H1 (cell line): Measurements from ENCODE around the gene ZFYVE19. TPM values are rescaled to one million over a fixed set of nuclear protein-coding genes. Genes with fewer than 3 reads are reported as not detected.

Experiments used
- CTCF ChIA-PET: fragments of 300-600 bp; sonication (Branson Sonifier 250); formaldehyde crosslinking; loops from one replicate; lab custom pipeline; 2021; ENCODE audit not compliant: partially characterized antibody; lab: Charles Lee
- POLR2A ChIA-PET: fragments of 300-600 bp; sonication (Branson Sonifier 250); formaldehyde crosslinking; loops from one replicate; lab custom pipeline; 2021; ENCODE audit warnings: inconsistent platforms; ENCODE audit not compliant: partially characterized antibody; lab: Charles Lee
- DNase-seq, 2 experiments: peaks; one replicate each; pipeline versions ENCODE4 v3.0.0 to v3.0.0-alpha.2; 2010 to 2022; ENCODE audit warnings: low spot score in 2 of 2, low read depth in 1 of 2, mixed read lengths in 1 of 2
- FAIRE-seq: peaks from 2 replicates; lab custom pipeline; 2011; peaks lifted over from hg19 to GRCh38; lab: Jason Lieb, UNC
- H2AFZ ChIP-seq: 2 replicates; pipeline ENCODE4 v1.8.1; 2012; ENCODE audit warnings: low read length, inconsistent platforms
- H2AK5ac ChIP-seq: 2 replicates; pipeline ENCODE4 v1.6.1; 2013; ENCODE audit warnings: low read depth, low read length
- H2BK120ac ChIP-seq: replicated peaks from 2 replicates; pipeline ENCODE3; 2013; ENCODE audit warnings: low read depth, low read length, inconsistent platforms
- H2BK12ac ChIP-seq: 2 replicates; pipeline ENCODE4 v1.6.1; 2013; ENCODE audit warnings: low read depth, low read length
- H2BK15ac ChIP-seq: 2 replicates; pipeline ENCODE4 v1.6.1; 2013; ENCODE audit warnings: low read length
- H2BK20ac ChIP-seq: 2 replicates; pipeline ENCODE4 v1.6.1; 2013; ENCODE audit warnings: low read length
- H2BK5ac ChIP-seq: 2 replicates; pipeline ENCODE4 v1.6.1; 2013; ENCODE audit warnings: low read depth, low read length
- H3K14ac ChIP-seq: 2 replicates; pipeline ENCODE4 v1.6.1; 2013; ENCODE audit warnings: inconsistent platforms; ENCODE audit not compliant: insufficient read length
- H3K18ac ChIP-seq: 2 replicates; pipeline ENCODE4 v1.6.1; 2013; ENCODE audit warnings: low read length; ENCODE audit errors: extremely low read depth
- H3K23ac ChIP-seq: 2 replicates; pipeline ENCODE4 v1.6.1; 2013; ENCODE audit warnings: inconsistent platforms; ENCODE audit not compliant: insufficient read length
- H3K23me2 ChIP-seq: 2 replicates; pipeline ENCODE4 v1.6.1; 2013; ENCODE audit warnings: low read depth, low read length
- H3K27ac ChIP-seq: 2 replicates; pipeline ENCODE4 v1.6.1; 2011; ENCODE audit warnings: low read depth, low read length, inconsistent platforms
- H3K27me3 ChIP-seq, 4 experiments: replicated peaks in 1 of 4; 1 replicate in 1 of 4; 2 replicates in 3 of 4; pipeline versions ENCODE4 v1.6.1 to v1.8.1; 2011 to 2013; ENCODE audit warnings: low read length in 3 of 4, mild to moderate bottlenecking in 3 of 4, inconsistent platforms in 2 of 4, mixed read lengths in 2 of 4, moderate library complexity in 1 of 4; ENCODE audit not compliant: control insufficient read depth in 3 of 4, insufficient read depth in 3 of 4; ENCODE audit errors: extremely low read depth in 1 of 4
- H3K36me3 ChIP-seq, 4 experiments: 2 replicates each; pipeline versions ENCODE4 v1.6.1 to v1.8.1; 2011 to 2013; ENCODE audit warnings: mild to moderate bottlenecking in 4 of 4, low read length in 3 of 4, moderate library complexity in 2 of 4, control low read depth in 1 of 4, inconsistent platforms in 1 of 4; ENCODE audit not compliant: insufficient read depth in 4 of 4, control insufficient read depth in 2 of 4
- H3K4ac ChIP-seq: replicated peaks from 2 replicates; pipeline ENCODE3; 2013; ENCODE audit warnings: low read length, low read depth, mixed read lengths, inconsistent platforms; ENCODE audit not compliant: insufficient read length
- H3K4me1 ChIP-seq, 4 experiments: replicated peaks in 1 of 4; 1 replicate in 1 of 4; 2 replicates in 3 of 4; pipeline versions ENCODE4 v1.6.1 to v1.8.1; 2011 to 2013; ENCODE audit warnings: low read length in 3 of 4, inconsistent platforms in 2 of 4, mixed read lengths in 1 of 4; ENCODE audit not compliant: insufficient read depth in 4 of 4, control insufficient read depth in 3 of 4
- H3K4me2 ChIP-seq, 2 experiments: 2 replicates each; pipeline versions ENCODE4 v1.6.1 to v1.8.1; 2011 to 2013; ENCODE audit warnings: low read depth in 2 of 2, low read length in 2 of 2, control low read depth in 1 of 2, inconsistent platforms in 1 of 2, mild to moderate bottlenecking in 1 of 2; ENCODE audit not compliant: insufficient read depth in 1 of 2
- H3K4me3 ChIP-seq, 4 experiments: fragments of 200-600, 300-600 bp in 1 of 4; sonication (generic), shearing (Covaris generic), sonication (Bioruptor Twin) in 1 of 4; 2 replicates each; pipeline versions ENCODE4 v1.5.1 to v1.8.1; 2011 to 2016; ENCODE audit warnings: low read length in 4 of 4, low read depth in 3 of 4, control low read depth in 2 of 4, inconsistent platforms in 2 of 4, mild to moderate bottlenecking in 2 of 4, mixed read lengths in 1 of 4, moderate library complexity in 1 of 4; ENCODE audit not compliant: insufficient read depth in 2 of 4; ENCODE audit errors: extremely low read depth in 1 of 4
- H3K56ac ChIP-seq: replicated peaks from 2 replicates; pipeline ENCODE3; 2013; ENCODE audit warnings: low read depth, mild to moderate bottlenecking, mixed read lengths, low read length, inconsistent platforms; ENCODE audit not compliant: insufficient read length
- H3K79me1 ChIP-seq: 2 replicates; pipeline ENCODE4 v1.6.1; 2013; ENCODE audit warnings: low read depth, low read length, control low read depth
- H3K79me2 ChIP-seq, 2 experiments: 2 replicates each; pipeline versions ENCODE4 v1.6.1 to v1.8.1; 2012 to 2013; ENCODE audit warnings: low read length in 2 of 2, mild to moderate bottlenecking in 2 of 2, inconsistent platforms in 1 of 2; ENCODE audit not compliant: insufficient read depth in 2 of 2, control insufficient read depth in 1 of 2
- H3K9ac ChIP-seq, 4 experiments: replicated peaks in 1 of 4; 1 replicate in 1 of 4; 2 replicates in 3 of 4; pipeline versions ENCODE4 v1.6.1 to v1.8.1; 2011 to 2013; ENCODE audit warnings: low read depth in 3 of 4, low read length in 3 of 4, control low read depth in 2 of 4, mild to moderate bottlenecking in 2 of 4, moderate library complexity in 2 of 4, inconsistent platforms in 1 of 4; ENCODE audit errors: extremely low read depth in 1 of 4
- H3K9me3 ChIP-seq, 2 experiments: 2 replicates each; pipeline versions ENCODE4 v1.6.1 to v1.8.1; 2012 to 2013; ENCODE audit warnings: mild to moderate bottlenecking in 2 of 2, moderate library complexity in 2 of 2, control low read depth in 1 of 2, inconsistent platforms in 1 of 2, low read depth in 1 of 2, low read length in 1 of 2, mixed read lengths in 1 of 2; ENCODE audit not compliant: insufficient read depth in 2 of 2
- H4K20me1 ChIP-seq, 2 experiments: replicated peaks in 1 of 2; 2 replicates each; pipeline versions ENCODE3 to v1.8.1; 2011 to 2013; ENCODE audit warnings: inconsistent platforms in 2 of 2, low read length in 2 of 2, mild to moderate bottlenecking in 1 of 2; ENCODE audit not compliant: insufficient read depth in 2 of 2, control insufficient read depth in 1 of 2
- H4K5ac ChIP-seq: 2 replicates; pipeline ENCODE4 v1.6.1; 2013; ENCODE audit warnings: low read length, low read depth, mixed read lengths, inconsistent platforms; ENCODE audit not compliant: insufficient read length
- H4K8ac ChIP-seq: 2 replicates; pipeline ENCODE4 v1.8.0; 2013; ENCODE audit warnings: mild to moderate bottlenecking, moderate library complexity, low read length, inconsistent platforms; ENCODE audit not compliant: insufficient read depth; ENCODE audit errors: extremely low read depth
- H4K91ac ChIP-seq: replicated peaks from 2 replicates; pipeline ENCODE3; 2013; ENCODE audit warnings: low read length, mixed read lengths, inconsistent platforms; ENCODE audit not compliant: insufficient read length
- BACH1 ChIP-seq: IDR thresholded peaks from 2 replicates; pipeline ENCODE4 v1.6.1; 2012; ENCODE audit warnings: low read length, improper control_type of control experiment
- CHD2 ChIP-seq: IDR thresholded peaks from 2 replicates; pipeline ENCODE4 v1.6.1; 2012; ENCODE audit warnings: low read length, improper control_type of control experiment
- KDM4A ChIP-seq: IDR thresholded peaks from one replicate; pipeline ENCODE4 v1.7.1; 2012; ENCODE audit warnings: low read depth, mild to moderate bottlenecking, moderate library complexity, low read length, inconsistent platforms; ENCODE audit not compliant: severe bottlenecking
- MAFK ChIP-seq: IDR thresholded peaks from 2 replicates; pipeline ENCODE4 v1.6.1; 2012; ENCODE audit warnings: low read depth, mild to moderate bottlenecking, improper control_type of control experiment, low read length
- RAD21 ChIP-seq, 2 experiments: IDR thresholded peaks in 1 of 2; conservative IDR thresholded peaks in 1 of 2; 2 replicates each; pipeline ENCODE4 v1.6.1; 2011; ENCODE audit warnings: low read depth in 2 of 2, low read length in 2 of 2, improper control_type of control experiment in 1 of 2, inconsistent platforms in 1 of 2, mild to moderate bottlenecking in 1 of 2, moderate library complexity in 1 of 2
- RFX5 ChIP-seq: IDR thresholded peaks from 2 replicates; pipeline ENCODE4 v1.6.1; 2011; ENCODE audit warnings: low read depth, low read length, improper control_type of control experiment, borderline replicate concordance
- TEAD4 ChIP-seq: IDR thresholded peaks from 2 replicates; pipeline ENCODE4 v1.6.1; 2012; ENCODE audit warnings: low read depth, low read length, inconsistent platforms, mixed read lengths
- ZNF274 ChIP-seq: IDR thresholded peaks from 2 replicates; pipeline ENCODE4 v1.7.0; 2012; ENCODE audit warnings: low read length, borderline replicate concordance; ENCODE audit errors: extremely low read depth
- WGBS, 2 experiments: shearing (Covaris generic) in 1 of 2; methylation state at CpG; one replicate each; pipeline versions ENCODE4 v1.1.6 to v1.1.7; 2013 to 2015; ENCODE audit warnings: low lambda C conversion rate in 2 of 2, mixed read lengths in 2 of 2, inconsistent platforms in 1 of 2, low coverage in 1 of 2, missing lambda C conversion rate in 1 of 2; ENCODE audit not compliant: insufficient replicate concordance in 2 of 2, insufficient coverage in 1 of 2, insufficient read length in 1 of 2; ENCODE audit errors: extremely low coverage in 1 of 2, missing lambda C conversion rate in 1 of 2; 5-methylcytosine and 5-hydroxymethylcytosine counted together
- polyA plus RNA-seq, 7 experiments: library from polyadenylated mRNA; depleted of rRNA in 3 of 7; stranded (reverse) in 5 of 7; unstranded in 2 of 7; fragments of >200 nt in 5 of 7; fragments of 200-250 nt in 2 of 7; gene quantifications; 1 replicate in 5 of 7; 2 replicates in 1 of 7; 4 replicates in 1 of 7; pipeline versions ENCODE4 v1.2.1 to v1.2.3, GENCODE V29; 2011 to 2013; ENCODE audit warnings: missing spikeins in 2 of 7, mixed read lengths in 2 of 7
- total RNA-seq: library from RNA; stranded (reverse); fragmentation: NEBNext Ultra II Directional; extraction: Animal tissue kit (Norgen Biotek cat#: 25700); gene quantifications from 2 replicates; pipeline ENCODE4 v1.2.1, GENCODE V29; 2021

Gene ZFYVE19
- total and polyA plus RNA-seq, 2 of the 8 experiments (the other 6 are each of a cell fraction or from before 2014, with no cell fraction given), result 11.2 to 21.8 TPM

DNA sequence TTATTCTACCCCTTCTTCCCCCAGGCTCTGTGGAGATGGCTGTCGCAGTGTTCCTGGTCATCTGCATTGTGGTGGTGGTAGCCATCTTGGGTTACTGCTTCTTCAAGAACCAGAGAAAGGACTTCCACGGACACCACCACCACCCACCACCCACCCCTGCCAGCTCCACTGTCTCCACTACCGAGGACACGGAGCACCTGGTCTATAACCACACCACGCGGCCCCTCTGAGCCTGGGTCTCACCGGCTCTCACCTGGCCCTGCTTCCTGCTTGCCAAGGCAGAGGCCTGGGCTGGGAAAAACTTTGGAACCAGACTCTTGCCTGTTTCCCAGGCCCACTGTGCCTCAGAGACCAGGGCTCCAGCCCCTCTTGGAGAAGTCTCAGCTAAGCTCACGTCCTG, 49.9 kb downstream of the ZFYVE19 start:
- no peaks in the 10 kb centered on the region for H3K79me2 ChIP-seq
- no peak overlapping the region for H3K56ac ChIP-seq
- no peak overlapping the region for H2AFZ ChIP-seq
- no peaks in the 10 kb centered on the region for H3K23me2 ChIP-seq
- H3K4ac ChIP-seq, result no peak overlapping the region
- no peak overlapping the region for H2BK5ac ChIP-seq
- peaks cover 0 to 3% (median 0%) of the 10 kb centered on the region in 4 experiments; a peak in 1 of 7 replicates for H3K4me1 ChIP-seq
- no peak overlapping the region for H4K5ac ChIP-seq
- no peak for TF ChIP-seq BACH1
- TF ChIP-seq RAD21 (IDR thresholded peaks at IDR 0.05 in 1 of 2, conservative IDR thresholded peaks at IDR 0.05 in 1 of 2; ENCODE audit: low read depth in 2 of 2, low read length in 2 of 2), result no peak
- TF ChIP-seq MAFK, result no peak
- TF ChIP-seq CHD2, result no peak
- no peak for TF ChIP-seq TEAD4
- TF ChIP-seq KDM4A, result no peak
- no peak for TF ChIP-seq ZNF274
- TF ChIP-seq RFX5, result no peak
- H2AK5ac ChIP-seq, result no peak overlapping the region
- H2BK120ac ChIP-seq, result no peak overlapping the region
- H3K23ac ChIP-seq, result no peak overlapping the region
- DNase-seq (no peak), FAIRE-seq (no peak)
- WGBS, 2 experiments, result 85% methylated on average over 8 of the region's 8 CpGs; no CpG with 5 or more reads in 1 of the 2 experiments
- no peak overlapping the region for H3K4me2 ChIP-seq
- H3K9ac ChIP-seq, result no peak overlapping the region
- H2BK12ac ChIP-seq, result no peak overlapping the region
- ChIA-PET POLR2A (interaction anchor here (0.5 to 5.6 kb wide), 10 partner anchors 10 to 154 kb away, joined by 3 to 49 read pairs (median 9); partner anchors contain the start of genes CHAC1, SPINT1 and VPS18), CTCF (interaction anchor here (0.7 to 8.6 kb wide), 23 partner anchors 12 to 520 kb away, joined by 3 to 208 read pairs (median 8); partner anchors contain the start of genes C15orf62, DNAJC17, GCHFR and PPP1R14D)
- H3K27ac ChIP-seq, result no peak overlapping the region
- H3K79me1 ChIP-seq, result peaks cover 3% of the 10 kb centered on the region; the same call in 1 of the 2 replicates
- H3K14ac ChIP-seq, result no peak overlapping the region
- no peak overlapping the region for H4K91ac ChIP-seq
- H3K9me3 ChIP-seq, result no peaks in the 10 kb centered on the region
- H3K4me3 ChIP-seq, result no peak overlapping the region
- peaks cover 2 to 3% of the 10 kb centered on the region in 2 experiments for H4K20me1 ChIP-seq
- no peak overlapping the region for H3K18ac ChIP-seq
- H3K27me3 ChIP-seq, result no peaks in the 10 kb centered on the region
- H2BK20ac ChIP-seq, result no peak overlapping the region
- H4K8ac ChIP-seq, result no peak overlapping the region
- peaks cover 17 to 41% (median 36%) of the 10 kb centered on the region in 4 experiments; a peak in 7 of 8 replicates for H3K36me3 ChIP-seq
- H2BK15ac ChIP-seq, result no peak overlapping the region
